B cell (primary cell): ENCODE data around the gene GAREM2.

ENCODE experiments used
- CTCF ChIP-seq: fragments of 200-600 bp; IDR thresholded peaks from one replicate; pipeline ENCODE4 v1.8.0; 2022; ENCODE audit warnings: antibody characterized with exemption, mild to moderate bottlenecking
- EZH2 ChIP-seq: IDR thresholded peaks from 2 replicates; pipeline ENCODE4 v1.6.1; 2012; ENCODE audit warnings: borderline replicate concordance, low read depth, mild to moderate bottlenecking, moderate library complexity, low read length; ENCODE audit not compliant: insufficient read depth, poor library complexity, severe bottlenecking

GRCh38 chr2:26187114-26187513, 14.2 kb downstream of the GAREM2 start:
- TF ChIP-seq EZH2 = no peak
- TF ChIP-seq CTCF = no peak
